Activated naive CD4-positive, alpha-beta T cell (primary cell): ENCODE measurements around the gene RNF220.
A peak's percentile ranks its signal among the peaks of the same experiment; 100 is the strongest.

ENCODE experiments used
- DNase-seq, 4 experiments: peaks; one replicate each; lab custom pipeline; 2025; lab: John Stamatoyannopoulos, UW

The RNF220 gene

DNA sequence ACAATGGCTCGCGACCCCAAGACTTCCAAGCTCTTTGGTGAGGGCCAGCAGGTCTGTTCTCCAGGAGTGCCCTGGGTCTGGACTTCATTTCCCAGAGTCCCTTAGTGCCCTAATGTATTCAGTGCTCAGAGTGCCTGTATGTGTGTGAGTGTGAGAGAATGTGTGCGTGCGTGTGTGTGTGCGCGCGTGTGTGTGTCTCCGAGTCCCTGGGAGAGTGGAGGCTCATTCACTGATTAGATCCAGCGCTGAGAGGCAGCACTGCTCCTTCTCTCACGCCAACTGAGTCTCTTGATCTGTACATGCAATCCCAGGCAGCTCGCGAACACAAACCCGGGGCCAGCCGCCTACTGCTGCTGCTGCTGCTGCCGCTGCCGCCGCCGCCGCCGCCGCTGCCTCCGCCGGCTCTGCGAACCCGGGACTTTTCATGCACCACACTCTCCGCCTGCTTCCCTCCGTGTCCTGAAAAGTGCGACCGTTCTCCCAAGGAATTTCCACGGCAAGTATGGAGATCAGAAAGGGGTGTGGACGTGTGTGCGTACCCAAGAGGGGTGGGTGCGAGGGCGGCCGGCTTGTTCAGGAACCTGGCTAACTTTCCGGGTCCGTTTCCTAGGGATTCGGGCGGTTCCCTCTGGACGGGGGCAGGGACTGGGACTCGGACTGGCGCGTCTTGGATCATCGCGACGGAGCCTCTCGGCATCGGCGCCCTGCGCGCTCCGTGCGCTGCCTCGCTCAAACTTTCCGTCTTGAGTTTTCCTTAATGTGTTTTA lies at the start of gene RNF220:
RNF220 (plus strand) TSS at position 225 of the 767 bp plus-strand sequence.
- DNase-seq, result peak in 2 of 4 experiments; percentile 17 to 21

DNA sequence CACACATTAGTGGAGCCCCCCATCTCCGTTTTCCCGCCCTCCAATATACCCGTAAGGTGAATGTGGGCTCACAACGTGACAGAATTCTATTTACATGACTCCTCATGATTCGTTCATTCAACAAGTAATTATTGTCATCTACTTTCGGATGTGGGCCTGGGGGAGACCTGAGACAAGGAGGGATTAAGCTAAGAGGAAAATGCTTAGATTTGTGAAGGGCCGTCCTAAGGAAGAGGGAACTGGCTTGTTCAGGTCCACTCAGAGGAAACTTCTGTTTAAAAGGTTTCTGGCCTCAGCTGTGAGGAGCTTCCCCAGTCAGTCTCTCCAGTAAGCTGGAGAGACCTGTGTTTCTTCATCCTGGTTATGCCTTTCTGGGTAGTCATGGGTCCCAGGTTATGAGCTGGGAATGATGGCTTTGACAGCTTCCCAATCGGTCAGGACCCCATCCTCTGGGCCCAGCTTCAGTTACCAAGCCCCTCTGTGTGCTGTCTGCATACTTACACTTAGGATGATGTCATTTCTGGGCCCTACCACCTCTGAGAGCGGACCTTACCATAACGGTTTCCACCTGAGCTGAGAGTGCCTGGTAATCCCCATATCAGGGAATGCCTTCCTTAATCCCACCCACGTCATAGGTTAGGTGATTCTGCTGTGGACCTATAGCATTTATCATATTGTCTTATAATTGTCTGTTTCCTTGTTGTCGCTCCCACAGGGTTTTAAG lies 49.3 kb upstream of the RNF220 start:
- DNase-seq, result no peak

GRCh38 chr1:44357710-44358109 lies 47.3 kb upstream of the RNF220 start:
- no peak for DNase-seq

- DNase-seq, result no peak
Measured at GRCh38 chr1:44359234-44359935, 45.7 kb upstream of the RNF220 start.

DNA sequence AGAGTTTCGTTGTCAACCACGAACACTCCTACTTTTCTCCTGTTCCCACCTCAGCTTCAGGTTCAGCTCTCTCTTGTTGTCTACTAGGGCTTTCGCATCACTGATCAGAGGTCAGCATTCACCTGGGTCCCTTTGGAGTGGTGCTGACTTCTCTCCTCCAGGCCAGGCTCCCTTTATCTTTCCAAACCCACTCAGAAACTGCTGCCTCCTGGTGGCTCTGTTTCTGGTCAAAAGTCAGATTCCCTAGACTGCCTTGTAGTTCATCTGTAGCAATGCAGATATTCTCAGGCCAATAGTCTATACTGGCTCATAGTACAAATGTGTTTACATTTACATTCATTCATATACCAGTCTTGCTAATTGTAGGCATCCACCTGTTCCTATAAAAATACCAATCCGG lies 43.6 kb upstream of the RNF220 start:
- no peak for DNase-seq

GRCh38 chr1:44366371-44366975 lies 38.6 kb upstream of the RNF220 start:
- DNase-seq, result no peak

- DNase-seq, result no peak
Measured at GRCh38 chr1:44367944-44368343, 37.1 kb upstream of the RNF220 start.

- DNase-seq, result no peak
Measured at GRCh38 chr1:44368471-44369151, 36.4 kb upstream of the RNF220 start.

GRCh38 chr1:44371206-44371605 lies 33.8 kb upstream of the RNF220 start:
- DNase-seq, result no peak

GRCh38 chr1:44375547-44375946 lies 29.5 kb upstream of the RNF220 start:
- DNase-seq, result no peak

DNA sequence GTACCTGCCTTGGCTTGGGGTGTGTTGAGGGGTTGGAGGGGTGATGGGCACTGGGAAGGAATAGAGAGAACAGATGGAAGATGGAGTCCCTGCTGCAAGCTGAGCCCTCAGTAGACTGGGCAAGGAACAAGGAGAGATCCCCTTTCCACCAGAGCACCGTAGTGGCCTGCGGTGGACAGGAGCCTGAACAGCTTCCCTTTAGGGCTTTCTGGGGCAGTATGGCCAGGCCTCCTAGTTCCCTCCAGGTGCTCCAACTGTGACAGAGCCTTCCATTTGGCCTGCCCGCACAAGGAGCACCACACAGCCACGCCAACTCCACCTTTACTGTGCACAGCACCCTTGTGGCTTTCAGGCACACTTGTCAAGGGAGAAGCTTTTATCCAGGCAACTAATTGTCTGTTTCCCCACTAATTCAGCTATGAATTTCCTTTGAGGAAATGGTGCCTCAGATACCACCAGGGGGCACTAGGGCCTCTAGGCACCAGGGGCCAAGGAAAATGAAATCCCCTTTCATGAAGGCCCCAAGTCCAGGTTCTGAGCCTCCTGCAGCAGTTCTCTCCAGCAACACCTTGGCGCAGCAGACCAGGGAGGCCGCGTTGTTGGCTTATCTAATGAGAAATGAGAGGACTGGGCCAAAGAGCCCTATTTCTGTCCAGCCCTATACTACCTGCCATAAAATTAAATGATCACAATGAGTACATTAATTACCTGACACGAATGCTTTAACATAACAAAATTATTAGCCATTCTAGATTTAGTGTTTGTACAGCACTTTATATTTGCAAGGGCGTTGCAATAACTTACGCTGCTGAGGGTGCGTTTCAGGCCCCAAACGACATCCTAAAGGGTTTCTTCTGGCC lies 26.9 kb upstream of the RNF220 start:
- peak in 2 of 4 experiments; percentile 4 for DNase-seq

DNA sequence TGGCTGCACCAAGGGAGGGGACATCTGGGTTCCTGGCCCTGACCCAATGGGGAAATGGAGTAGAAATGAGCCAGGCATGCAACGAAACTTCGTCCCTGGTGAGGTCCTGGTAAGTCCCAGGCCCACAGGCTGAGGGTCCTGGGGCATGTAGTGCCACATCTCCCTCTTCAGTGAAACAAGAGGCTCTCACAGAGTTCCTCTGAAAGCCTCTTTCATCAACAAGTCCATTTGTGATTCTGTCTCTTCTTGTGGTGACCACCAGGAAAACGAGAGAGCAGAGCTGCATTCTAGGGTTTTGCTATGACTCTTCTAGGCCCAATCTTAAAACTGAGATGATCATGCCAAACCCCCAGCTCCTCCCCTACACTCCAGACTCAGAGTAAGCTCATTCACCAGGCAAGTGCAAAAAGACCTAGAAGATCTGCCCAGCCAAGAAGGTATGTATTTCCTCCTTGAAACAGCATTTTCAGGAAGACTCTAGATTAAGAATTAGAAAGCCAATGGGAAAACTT lies 24.3 kb upstream of the RNF220 start:
- DNase-seq, result no peak

DNA sequence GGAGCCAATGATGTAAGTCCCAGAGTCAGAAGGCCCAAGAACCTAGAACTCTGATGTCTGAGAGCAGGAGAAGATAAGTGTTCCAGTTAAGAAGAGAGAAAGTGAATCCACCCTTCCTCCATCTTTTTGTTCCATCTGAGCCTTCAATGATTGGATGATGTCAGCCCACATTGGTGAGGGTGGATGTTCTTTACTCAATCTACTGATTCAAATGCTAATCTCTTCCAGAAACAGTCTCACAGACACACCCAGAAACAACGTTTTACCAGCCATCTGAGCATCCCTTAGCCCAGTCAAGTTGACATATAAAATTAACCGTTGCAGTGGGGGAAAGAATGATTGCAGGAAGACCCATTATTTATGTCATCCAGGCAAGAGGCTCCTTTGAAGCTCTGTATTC lies 16.5 kb upstream of the RNF220 start:
- DNase-seq, result no peak

DNA sequence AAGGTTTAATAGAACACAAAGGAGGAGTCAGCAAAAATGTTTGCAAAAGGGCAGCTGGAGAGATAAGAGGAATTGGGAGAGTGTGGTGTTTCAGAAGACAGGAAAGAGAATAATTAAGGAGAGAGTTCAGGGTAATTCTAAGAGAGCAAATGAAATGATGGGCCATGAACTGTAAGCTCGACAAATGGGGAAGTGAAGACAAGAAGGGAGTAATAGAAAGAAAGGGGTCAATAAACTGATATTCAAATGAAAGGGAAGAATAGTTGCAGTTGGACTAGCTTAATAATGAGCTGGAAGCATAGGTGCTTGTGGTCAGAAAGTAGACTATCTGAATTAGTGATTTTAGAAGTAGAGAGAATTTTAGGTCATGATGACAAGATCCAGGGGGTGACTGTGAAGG lies 15.6 kb upstream of the RNF220 start:
- no peak for DNase-seq

DNA sequence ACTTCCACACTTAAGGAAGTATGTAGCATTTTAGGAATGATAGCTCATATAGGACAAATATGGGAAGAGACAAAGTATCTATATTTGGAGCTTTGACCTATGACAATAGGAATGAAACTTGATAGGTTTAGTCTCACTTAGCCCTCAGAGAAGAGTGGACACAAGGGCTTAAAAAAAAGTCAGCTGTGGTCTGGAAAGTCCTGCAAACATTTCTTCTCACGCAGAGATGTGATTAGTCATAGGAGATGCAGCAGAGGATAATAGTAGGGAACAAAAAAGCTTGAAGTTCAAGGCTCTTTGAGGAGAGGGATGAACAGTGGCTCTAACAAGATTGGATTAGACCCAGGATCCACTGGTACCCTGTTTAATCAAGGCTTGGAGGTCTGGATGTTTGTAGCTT lies 14.8 kb upstream of the RNF220 start:
- DNase-seq, result no peak

- no peak for DNase-seq
Measured at GRCh38 chr1:44401256-44402228, 3.5 kb upstream of the RNF220 start.

DNA sequence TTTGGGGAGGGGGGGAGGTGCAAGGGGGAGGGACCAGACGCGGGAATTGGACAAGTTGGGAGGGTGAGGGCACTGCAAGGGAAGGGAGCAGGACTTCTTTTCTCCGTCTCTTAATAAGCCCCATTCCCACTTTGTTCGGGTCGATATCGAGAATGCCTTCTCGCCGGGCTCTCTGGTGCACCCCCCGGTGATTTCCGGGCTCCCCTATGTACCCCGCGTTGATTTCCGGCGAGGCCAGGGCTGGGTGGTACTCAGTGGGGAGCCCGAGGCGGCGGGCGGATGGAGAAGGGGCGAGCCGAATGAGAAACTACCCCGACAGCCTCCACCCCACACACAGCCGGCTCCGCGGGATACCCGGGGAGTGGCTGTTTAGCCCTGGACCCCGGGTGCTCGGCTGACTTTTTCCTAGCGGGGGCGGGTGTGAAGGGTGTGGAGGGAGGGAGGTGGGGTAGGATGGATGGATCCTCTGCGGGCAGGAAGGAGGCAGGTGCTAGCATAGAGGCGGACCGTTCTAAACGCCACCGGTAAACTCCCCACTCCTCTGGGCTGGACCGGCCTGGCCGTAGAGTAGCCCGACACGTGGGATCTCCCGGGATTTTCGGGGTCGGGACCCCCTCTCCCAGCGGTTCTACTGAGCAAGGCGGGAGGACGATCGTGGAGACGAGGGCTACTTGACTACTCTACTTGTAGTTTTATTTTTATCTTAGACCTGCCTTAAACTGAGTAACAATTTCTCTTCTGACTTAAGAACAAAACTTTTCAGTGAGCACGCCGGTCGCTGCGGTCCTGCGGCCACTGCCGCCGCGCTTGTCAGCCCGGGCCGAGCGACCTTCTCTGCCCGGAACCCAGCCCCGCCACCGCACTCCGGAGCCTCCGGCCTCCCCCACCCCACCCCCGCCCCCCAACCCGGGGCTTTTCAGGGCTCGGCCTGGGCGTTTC lies 1.0 kb downstream of the RNF220 start:
- no peak for DNase-seq

DNA sequence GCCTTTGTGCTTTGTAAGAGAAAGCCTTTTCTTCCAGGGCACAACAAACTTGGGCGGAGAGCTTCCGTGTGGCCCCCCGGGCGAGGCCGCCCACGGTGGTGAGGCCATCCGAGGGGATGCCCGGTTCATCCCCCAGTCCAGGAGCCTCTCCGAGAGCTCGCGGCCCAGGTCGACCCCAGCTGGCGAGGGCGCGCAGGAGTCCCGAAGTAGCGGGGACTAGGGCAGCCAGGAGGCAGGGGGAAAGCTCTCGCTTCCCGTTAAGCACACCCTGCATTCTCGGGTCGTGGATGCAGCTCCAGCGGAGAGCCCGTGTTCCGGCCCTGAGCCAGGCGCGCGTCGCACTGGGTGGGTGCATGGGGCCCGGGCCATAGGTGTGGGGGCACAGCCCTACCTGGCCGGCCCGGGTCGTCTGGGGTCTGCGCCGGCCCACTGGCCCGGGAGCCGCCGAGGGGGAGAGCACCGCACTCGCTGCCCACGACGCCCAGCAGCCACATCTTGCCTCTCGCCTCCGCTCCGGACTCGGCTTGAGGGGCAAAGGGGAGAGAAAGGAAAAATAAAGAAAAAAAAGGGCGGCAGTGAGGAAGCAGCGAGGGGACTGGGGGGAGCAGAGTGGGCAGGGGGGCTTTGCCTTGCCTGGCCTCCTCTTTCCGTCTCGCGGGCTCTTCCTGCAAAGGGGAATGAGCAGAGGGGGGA lies 1.8 kb downstream of the RNF220 start:
- no peak for DNase-seq
